HG02870 (cell line): ENCODE measurements around the gene RBM45.
"Not testable (repeated sequence)": the region's sequence is repeated elsewhere in the genome, so short reads cannot be mapped to it uniquely, and the experiment has no call there.

ENCODE experiments used
- ATAC-seq: cut with Tn5 transposase; IDR thresholded peaks from one replicate; pipeline ENCODE4 v1.9.1; 2021; ENCODE audit warnings: mild to moderate bottlenecking, moderate library complexity; ENCODE audit not compliant: unreplicated experiment

RBM45 gene

DNA sequence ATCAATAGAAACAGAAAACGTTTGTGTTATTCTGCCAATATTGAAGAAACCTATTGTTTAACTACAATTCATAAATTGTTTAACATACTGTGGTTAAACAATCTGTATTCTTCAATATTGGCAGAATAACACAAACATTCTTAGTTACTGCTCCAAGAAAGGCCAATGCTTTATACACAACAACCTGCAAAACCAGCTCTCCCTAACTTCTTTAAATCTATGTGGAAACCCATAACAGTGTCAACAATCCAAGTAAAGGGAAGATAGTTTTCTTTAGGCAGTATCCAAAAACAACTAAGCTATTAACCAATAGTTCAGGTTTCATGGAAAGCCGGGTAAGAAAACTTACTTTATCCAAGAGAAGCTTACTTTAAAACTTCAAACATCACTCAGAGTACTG lies 6.2 kb upstream of the RBM45 start:
- ATAC-seq = no peak

DNA sequence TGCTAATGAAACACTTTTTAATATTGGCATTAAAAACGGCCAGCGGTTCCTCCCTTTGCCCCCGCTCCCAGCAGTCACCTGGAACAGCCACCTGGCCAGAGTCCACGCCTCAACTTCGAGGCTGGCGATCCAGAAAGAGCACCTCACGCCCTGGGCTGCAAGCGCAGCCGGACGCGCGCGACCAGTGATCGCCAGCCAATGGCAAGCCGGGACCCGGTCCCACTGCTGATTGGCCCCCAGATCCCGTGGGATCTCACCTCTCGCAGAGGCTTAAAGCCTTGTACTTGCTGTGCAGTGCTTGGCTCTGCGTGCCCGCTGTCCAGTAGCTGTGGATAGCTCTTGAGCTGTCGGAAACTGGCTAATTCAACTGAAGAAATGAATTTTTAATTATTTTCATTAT lies 4.1 kb upstream of the RBM45 start:
- no peak for ATAC-seq

DNA sequence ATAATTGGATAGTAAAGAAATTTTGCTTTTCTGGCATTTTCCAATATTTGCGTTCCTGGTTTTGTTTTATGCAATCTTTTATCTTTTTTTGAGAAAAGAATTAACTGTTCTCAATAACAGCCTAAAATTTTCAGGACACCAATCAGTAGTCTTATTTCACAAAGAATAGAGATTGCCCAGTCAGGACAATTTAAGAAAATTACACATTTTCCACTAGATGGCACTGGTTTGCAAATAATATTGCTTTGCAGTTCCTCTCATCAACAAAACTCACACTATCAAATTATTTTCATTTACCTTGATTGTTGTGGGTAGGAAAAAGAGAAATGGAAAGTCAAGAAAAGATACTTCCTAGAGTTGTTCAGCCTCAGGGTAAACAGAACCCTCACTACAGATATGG lies 2.4 kb upstream of the RBM45 start:
- no peak for ATAC-seq

DNA sequence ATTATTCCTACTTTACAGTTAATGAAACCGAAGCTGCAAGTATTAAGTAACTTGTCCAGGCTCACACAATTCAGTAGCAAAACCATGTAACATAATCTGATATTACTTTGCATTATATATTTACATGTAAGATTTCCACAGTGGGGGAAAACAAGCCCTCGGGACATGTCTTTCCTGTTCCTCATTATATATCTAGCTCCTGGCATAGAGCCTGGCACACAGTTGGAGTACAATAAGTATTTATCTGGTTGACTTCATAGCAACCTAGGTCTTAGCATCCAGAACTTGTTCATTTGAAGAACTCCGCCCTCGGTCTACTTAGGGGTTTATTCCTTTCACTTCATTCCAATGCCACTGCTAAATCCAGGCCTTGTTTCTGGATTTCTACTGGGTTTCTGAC lies 1.6 kb upstream of the RBM45 start:
- ATAC-seq = no peak

DNA sequence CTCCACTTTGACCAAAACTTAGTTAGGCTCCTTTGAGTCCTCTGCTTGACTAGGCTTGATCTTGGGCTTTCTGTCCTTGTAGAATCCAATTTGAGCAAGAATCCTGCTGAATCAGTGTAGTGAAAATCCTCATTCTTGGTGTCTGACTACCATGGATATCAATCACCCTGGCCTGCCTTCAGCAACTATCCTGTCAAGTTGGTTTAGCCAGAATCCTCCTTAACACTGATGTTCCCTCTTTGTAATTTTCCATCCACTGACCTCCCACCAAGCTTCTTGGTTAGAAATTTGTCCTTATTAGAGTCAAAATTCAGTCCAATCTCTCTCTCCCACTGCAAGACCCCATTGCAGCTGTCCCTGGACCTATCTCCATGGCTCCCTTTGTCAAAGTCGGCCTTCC lies 494 bp upstream of the RBM45 start:
- no peak for ATAC-seq

DNA sequence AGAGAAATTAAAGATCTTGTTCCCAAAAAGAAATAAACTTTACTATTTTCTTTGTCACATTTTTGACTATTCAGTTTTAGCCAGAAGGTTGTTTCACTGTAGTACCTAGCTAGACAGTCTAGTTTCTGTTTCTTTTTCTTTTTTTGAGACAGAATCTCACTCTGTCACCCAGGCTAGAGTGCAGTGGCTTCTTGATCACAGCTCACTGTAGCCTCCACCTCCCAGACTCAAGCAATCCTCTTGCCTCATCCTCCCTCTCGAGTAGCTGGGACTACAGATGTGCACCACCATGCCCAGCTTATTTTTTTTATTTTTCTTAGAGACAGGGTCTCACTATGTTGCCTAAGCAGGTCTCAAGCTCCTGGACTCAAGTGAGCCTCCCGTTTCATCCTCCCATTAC lies 2.2 kb downstream of the RBM45 start:
- peak; percentile 44 for ATAC-seq

DNA sequence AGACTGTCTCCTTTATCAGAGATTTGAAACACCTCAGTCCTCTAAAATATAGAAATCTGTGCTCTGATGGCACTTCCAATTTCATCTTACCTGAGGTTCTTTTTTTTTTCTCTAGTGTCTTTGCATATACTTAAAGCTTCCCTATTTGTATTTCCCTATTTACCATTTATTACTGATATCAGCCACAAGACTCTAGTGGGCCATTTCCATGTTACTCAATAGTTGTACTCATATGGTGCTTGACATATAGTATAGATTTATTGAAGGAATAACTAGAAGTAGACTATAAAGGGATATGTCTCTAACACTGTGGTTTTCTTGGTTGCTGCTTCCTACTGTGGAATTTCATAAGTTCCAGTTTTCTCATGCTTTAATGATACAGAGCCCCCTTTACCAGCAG lies 3.0 kb downstream of the RBM45 start:
- no peak for ATAC-seq

DNA sequence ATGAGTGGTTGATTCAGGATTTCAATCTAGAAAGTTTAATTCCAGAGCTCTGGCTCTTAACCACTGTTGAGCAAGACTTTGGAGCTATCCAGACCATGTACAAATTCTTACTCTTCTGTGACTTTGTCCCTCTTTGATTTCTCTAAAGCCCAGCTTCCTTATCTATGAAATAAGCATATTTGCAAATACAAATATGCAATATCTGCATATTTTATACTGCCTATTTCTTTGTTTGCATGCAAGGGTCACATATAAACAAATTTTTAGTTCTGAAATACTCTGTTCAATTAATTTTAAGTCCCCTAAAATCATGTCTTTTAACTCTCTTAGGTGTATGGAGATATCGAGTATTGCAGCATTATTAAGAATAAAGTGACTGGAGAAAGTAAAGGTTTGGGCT lies 5.5 kb downstream of the RBM45 start:
- no peak for ATAC-seq

DNA sequence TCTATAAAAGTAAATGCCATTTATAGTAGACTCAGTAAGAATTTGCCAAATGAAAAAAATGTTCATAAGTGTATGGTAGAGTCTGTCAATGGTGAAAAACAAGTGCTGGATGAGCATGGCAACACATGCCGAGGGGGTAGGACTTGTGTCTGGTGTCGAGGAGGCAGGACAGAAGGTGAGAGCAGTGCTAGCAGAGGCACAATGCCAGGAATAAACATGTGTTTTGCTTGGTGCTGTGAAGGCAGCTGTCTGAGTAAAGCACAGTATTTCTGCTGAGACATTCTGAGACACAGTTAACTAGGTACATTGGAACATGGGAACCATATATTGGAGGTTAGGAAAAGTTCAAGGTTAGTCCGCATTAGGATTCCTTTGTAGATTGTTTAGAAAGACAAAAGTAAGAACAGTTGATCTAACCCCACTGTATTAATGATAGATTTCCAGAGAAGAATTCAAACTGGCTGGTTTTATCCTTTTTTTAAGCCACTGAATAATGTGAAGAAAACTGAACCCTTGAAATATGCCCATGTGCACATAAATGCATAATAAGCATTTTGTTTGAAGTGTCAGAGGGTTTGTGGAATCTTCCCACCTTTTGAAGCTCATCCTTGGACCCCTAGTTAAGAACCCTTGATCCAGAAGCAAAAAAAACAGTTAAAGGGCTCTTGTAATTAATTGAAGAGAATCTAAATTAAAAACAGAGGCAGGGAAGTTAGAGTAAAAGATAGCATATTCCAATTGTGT lies 7.1 kb downstream of the RBM45 start:
- no peak for ATAC-seq

DNA sequence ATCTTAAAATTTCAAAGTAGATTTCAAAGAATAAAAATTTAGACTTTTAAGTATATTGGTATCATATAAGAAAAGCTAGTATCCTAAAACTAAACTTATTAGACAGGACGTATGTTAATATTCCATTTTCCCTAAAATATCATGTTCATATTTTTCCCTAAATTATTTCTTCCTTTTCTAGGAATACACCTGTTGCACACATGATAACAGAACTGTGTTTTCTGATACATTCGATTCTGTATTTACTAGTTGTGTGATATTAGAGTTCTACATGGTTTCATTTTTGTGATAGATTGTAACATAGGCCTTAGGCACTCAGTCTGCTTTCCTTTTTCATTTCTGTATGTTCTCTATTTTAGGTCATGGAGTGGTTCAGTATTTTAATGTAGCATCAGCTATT lies 10.9 kb downstream of the RBM45 start:
- no peak for ATAC-seq

DNA sequence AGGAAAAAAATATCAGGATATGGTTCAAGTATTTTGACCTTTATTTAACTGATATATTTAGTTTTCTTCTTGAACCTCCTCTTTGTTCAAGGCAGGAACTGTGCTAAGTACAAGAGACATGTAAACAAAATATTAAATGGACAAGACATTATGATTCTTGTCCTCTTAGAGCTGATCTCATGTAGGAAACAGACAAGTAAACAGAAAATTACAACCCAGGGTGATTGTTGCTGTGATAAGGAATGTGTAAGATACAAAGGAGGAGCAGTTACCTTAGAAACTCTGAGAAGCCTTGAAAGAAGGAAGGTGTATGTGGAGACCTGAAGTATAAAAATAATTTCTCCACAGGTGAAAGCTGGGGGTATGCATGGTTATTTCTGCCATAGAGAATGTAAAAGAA lies 12.9 kb downstream of the RBM45 start:
- ATAC-seq = no peak

DNA sequence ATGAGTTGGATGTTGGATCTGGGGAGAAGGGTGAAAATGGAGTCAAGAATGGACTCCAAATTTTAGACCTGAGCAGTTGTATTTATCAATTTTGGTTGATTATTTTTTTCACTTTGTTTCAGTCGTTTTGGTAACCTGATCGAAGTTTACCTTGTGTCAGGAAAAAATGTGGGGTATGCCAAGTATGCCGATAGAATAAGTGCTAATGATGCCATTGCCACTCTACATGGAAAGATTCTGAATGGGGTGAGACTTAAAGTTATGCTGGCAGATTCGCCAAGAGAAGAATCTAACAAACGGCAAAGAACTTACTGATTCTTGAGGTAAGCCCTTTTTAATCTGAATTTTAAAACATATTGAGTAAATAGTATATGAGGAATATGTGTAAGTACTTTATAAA lies 13.6 kb downstream of the RBM45 start:
- no peak for ATAC-seq

DNA sequence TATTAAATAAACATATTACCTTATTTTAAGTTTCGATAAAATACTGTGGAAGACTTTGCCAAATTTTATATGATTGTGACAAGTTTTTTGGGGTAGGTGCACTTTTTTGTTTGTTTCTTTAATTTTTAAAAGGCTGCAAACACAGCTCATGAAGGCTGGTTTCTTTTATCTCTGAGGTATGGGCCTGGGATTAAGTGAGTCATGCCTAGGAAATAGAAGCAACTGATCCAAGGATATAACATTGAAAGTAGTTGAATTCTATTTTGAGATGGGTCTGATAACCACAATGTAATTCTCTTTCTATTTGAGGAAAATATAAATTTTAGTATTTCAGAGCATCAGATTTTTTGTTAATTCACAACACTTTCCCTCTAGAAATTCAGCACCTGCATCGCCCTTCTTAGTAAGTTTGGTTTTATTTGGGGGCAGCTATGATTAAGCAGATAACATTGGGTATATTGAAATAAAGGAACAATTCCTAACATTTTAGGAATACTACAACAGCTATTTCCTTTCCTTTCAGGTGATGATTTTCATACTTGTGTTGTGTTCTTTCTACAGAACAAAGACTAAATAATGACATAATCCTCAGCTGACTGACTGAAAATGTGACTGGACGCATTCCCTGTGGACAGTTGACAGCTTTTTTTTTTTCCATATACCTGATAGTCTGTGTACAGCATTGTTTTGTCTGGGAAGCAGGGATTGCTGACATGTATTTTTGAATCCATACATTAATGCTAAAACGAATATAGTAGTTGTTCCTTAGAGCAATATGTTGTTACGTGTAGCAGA lies 16.8 kb downstream of the RBM45 start:
- ATAC-seq = no peak

DNA sequence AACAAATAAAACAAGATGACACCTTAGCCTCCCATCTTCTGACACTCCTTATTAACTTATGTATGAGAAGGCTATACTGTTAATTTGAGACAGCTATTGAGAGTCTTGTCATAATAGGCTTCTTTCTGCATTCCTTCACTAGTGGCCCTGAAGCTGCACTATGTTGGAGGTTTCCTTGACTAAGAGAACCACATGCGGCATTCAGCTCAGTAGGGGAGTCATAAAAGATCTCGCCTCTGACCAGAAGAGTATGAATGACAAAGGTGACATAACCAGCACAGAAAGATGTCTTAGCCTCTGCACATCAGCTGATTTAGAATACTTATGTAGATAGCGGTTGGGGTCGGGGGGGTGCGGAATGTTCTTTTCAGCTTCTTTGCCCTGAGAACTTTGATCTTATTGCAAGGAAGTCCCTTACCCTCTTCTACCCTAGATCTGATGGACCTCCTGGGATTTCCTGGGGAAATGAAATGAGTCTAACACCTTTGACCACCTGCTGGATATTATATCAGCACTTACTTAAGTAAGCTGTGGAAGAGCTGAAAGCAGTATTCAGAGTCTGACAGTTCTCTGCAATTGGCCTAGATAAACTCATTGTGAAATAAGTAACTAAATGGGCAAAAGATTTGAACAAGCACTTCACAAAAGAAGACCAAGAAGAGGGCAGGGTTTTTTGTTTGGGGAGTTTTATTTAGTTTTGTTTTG lies 24.2 kb downstream of the RBM45 start:
- no peak for ATAC-seq

DNA sequence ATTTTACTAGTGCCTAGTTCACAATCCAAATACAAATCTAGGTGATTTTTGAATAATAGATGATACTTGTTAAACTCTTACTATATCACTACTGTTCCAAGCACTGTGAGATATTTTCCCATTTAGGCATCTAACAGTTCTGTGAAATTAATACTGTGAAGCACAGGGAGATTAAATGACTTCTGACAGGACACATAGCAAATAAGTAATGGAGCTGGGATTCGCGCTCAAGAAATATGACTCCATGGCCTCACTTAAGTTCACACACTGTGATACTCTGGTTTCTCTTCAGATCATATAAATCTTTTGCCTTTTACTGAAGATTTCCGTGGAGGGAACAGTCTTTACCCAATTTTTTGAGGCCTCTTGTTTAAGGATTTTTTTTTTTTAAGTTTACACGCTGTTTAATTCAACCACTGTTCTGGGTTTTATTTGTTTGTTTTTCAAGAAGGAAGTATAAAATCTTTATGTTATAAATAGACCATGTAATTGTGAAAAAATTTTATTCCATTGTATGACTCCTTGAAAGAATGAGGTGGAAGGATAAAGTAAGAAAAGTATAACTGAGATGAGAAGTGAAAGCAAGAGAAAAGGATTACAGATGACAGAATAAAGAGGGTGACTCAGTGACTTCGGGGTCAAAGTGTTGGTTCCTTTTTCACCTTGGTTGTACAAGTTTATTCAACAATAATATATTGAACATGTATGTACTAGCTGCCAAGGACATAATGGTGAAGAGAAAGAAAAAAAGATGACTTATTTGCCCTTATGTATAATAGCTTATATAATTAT lies 30.2 kb downstream of the RBM45 start:
- ATAC-seq = no peak

DNA sequence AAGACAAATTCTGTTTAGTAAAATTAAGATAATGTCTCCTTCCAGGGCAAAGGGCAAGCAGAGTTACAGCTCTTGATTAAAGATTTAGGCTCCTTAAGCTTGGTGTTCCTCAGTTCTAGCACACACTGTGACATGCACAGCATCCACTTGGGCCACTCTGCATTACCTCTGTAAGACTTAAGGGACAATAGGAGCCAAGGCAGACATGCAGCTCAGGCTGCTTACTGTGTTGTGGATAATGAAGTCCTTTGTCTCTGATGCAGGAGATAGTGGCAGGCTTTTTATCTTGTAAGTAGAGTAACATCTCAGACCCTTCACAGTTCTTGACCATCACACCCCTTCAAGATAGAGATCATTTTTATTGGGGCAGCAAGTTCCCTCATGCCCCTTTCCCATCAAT lies 31.2 kb downstream of the RBM45 start:
- ATAC-seq = no peak

DNA sequence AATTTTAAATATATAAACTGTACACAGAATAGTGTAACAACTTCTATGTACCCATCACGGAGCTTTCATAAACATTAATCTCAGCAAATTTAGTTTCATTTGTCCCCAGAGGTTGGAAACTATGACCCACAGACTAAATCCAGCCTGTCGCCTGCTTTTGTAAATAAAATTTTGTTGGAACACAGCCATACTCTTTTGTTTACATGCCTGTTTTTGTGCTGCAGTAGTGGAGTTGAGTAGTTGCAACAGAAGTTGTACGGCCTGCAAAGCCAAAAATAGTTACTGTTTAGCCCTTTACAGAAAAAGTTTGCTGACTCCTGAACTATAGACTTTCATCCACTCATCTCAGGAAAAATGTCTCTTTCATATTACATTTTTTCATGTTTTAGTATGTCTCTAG lies 39.8 kb downstream of the RBM45 start:
- no peak for ATAC-seq

DNA sequence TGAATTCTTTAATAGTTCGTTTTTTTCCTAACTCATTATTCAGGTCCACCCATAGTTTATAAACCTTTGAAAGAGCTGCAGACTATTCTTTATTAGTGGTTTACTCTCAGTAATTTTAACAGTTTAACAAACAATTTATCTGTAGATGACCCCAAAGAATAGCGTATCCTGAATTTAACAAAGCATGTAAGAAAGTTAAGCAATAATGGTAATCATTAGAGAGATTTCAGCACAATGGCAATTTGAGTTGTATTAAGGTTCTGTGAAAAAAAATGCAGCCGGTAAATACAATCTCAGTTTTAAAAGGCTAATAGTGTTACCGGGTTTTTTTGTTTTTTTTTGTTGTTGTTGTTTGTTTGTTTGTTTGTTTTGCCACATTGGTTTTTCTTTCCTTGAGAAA lies 40.3 kb downstream of the RBM45 start:
- ATAC-seq = no peak

DNA sequence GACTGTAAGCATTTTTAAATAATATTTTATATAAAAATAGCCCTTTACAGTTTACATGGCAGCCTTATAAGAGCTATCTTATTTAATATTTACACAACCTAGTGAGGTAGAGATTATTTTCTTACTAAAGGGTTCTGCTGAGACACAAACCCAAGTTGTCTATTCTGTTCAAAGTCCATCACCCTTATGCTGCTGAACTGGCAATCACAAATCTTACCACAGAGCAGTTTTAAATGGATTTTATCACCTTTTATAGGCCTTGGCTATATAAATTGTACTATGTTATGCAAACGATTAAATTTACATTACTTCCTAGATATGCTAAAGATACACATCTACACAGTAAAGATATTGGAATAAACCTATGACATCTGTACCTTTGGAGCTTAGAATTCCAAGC lies 40.7 kb downstream of the RBM45 start:
- no peak for ATAC-seq

DNA sequence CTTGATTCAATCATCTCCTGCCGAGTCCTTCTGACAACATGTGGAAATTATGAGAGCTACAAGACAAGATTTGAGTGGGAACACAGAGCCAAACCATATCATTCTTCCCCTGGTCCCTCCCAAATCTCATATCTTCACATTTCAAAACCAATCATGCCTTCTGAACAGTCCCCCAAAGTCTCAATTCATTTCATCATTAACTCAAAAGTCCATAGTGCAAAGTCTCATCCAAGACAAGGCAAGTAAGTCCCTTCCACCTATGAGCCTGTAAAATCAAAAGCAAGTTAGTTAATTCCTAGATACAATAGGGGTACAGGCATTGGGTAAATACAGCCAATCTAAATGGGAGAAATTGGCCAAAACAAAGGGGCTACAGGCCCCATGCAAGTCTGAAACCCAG lies 41.6 kb downstream of the RBM45 start:
- not testable (repeated sequence) for ATAC-seq

DNA sequence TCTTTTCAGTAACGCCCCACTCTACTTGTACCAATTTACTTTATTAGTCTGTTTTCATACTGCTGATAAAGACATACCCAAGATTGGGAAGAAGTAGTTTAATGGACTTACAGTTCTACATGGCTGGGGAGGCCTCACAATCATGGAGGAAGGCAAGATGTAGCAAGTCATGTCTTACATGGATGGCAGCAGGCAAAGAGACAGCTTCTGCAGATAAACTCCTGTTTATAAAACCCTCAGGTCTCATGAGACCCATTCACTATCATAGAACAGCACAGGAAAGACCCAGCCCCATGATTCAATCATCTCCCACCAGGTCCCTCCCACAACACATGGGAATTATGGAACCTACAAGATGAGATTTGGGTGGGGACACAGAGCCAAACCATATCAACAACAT lies 43.3 kb downstream of the RBM45 start:
- no peak for ATAC-seq
